Adipose tissue (tissue), 3 donors: ENCODE data around the gene MTRF1L. TPM values are rescaled to one million over a fixed set of nuclear protein-coding genes. Genes with fewer than 3 reads are reported as not detected.
A peak's percentile ranks its signal among the peaks of the same experiment; 100 is the strongest.

Experiments used
- H3K27ac ChIP-seq: one replicate; pipeline ENCODE4 v1.5.1; 2013; ENCODE audit warnings: low read depth, low read length
- whole genome bisulfite sequencing, 3 donors: extraction: QIAGEN DNeasy Blood & Tissue Kit; methylation state at CpG; one replicate each; pipeline ENCODE4 v1.1.7; 2013; 5-methylcytosine and 5-hydroxymethylcytosine counted together
- polyA plus RNA-seq, 3 donors: library from polyadenylated mRNA; stranded (reverse); fragments of 200-250 nt; gene quantifications; one replicate each; pipeline ENCODE4 v1.2.3, GENCODE V29; 2013
- donor health status: healthy with polysubstance abuse.
- donor health status: Bipolar disorder and iron deficiency.
- donor health status: healthy.

MTRF1L gene, protein sequence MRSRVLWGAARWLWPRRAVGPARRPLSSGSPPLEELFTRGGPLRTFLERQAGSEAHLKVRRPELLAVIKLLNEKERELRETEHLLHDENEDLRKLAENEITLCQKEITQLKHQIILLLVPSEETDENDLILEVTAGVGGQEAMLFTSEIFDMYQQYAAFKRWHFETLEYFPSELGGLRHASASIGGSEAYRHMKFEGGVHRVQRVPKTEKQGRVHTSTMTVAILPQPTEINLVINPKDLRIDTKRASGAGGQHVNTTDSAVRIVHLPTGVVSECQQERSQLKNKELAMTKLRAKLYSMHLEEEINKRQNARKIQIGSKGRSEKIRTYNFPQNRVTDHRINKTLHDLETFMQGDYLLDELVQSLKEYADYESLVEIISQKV
- 10 to 100 TPM in 2 of 3 donors, 1 to 10 TPM in 1; 4.3 to 15.8 (median 13.5) TPM for polyA plus RNA-seq

DNA sequence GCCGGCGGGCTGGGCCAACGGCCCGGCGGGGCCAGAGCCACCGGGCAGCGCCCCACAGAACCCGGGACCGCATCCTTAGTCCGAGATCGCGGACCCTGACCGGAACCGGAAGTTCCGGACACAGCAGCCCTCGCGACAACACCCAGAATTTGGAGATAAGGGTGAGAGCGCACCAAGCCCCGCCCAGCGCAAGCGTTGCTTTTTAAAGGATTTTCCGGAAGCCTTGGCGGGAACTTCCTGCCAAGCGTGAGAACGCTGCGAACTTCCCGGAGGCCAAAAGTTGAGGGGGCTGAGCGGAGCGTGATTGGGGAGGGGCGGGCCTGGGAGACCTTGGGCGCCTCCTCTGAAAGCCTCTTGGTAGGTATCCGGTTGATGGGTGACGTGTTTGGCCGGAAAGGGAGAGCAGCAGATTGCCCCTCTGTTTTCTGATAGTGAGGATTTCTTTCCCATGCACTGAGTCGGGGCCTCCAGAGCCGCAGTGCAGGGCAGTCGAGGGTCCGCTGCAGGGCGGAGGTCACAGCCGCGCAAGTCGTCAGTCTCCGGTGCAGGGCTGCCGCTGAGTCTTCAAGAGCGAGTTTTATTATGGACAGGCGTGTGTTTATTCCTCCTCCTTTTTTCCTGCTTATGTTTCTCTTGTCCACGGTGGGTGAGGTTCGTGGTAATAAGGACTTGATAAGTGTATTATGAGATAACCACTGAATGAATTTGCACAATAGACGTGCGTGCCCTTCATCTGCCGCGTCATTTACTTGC is at the start of gene MTRF1L:
TSS of gene MTRF1L (minus strand) at position 97 of the 753 bp plus-strand sequence. CDS start at position 73, 24 bp downstream.
- WGBS, 3 donors: 0 to 1% (median 1%) methylated on average over 37 to 52 of the region's 52 CpGs
- H3K27ac ChIP-seq: peak within 1 kb of the TSS; percentile 78

DNA sequence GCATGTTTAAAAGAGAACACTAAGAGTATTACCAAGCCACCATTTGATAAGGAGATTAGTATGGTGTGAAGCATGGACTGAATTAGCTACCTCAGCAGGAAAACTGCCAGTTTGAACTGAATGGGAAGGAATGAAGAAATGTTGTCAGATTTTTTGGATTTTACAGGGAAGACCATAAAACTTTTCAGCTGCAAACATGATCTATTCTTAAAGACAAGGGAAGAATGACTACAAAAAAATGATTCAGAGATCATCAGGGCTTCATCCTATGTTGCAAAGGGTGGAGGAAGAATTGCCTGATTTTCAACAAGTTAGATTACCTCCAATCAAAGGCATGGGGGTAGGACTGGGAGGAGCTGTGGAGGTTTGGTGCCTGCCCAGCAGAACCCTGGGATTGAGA is 49.3 kb upstream of the MTRF1L start:
- no peak overlapping the region for H3K27ac ChIP-seq

DNA sequence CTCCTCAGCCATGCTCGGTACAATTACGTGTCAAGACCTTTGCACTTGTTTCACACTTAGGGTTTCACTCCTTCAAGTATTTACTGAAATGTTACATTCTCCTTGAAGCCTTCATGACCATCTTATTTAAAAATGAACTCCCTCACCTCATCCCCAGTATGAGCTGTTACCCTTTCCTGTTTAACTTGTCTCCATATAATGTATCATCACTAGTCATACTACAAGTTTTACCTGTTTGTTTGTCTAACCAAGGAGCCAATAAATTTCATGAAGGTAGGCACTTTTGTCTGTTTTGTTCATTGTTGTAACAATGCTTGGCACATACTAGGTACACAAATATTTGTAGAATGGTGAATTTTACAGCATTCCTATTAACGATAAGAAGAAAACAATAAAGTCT is 46.1 kb upstream of the MTRF1L start:
- 96 to 99% (median 96%) methylated on average over 3 of the region's 3 CpGs for WGBS, 3 donors
- no peak overlapping the region for H3K27ac ChIP-seq

DNA sequence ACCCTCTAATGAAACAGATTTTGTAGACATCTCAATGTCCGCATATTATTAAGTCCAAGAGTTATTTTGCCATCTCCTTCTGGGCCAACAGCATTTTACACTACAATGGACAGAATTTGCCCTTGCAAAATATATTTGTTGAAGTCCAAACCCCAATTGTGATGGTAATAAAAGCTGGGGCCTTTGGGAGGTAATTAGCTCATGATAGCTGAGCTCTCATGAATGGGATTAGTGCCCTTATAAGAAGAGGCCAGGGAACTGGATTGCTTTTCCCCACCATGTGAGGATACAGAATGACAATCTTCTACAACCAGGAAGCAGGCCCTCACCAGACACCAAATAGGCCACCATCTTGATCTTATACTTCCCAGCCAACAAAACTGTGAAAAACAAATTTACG is 44.9 kb upstream of the MTRF1L start:
- WGBS, 3 donors: 88 to 100% (median 96%) methylated on average over 2 of the region's 2 CpGs
- no peak overlapping the region for H3K27ac ChIP-seq

DNA sequence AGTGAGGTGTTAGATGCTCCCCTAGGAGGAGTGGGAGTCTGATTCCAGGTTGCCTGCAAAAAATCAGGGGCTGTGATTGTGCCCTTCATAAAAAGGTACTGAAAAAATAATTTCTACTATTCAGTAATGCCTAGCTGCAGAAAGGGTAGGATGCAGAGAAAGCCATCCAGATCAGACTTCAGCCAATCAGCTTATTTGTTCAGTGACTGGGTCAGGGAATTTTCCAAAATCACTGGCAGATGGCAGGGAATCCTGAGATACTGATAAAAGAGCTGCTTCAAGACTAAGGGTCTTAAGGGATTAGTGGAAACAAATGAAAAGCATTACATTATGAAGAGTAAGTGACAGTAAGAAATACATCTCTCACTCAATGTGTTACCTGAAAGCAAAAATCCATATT is 42.8 kb upstream of the MTRF1L start:
- no peak overlapping the region for H3K27ac ChIP-seq

DNA sequence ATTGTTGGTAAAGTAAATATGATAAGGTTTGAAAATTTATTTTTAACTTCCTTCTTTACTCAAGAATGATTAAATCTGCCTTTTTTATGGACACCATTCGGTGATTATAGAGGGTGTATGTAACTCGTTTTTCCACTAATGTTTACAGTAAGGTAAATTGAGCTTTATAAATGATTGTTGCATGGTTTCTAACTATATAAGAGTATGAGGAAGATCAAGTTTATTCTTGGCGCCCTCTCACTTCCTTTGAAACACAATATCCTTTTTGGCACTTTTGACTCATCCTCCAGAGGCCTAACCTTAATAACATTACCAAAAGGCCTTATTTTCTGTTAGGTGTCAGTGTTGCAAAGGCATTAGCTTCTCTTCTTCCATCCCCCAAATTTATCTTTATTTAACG is 41.8 kb upstream of the MTRF1L start:
- 59 to 67% (median 61%) methylated on average over 4 of the region's 4 CpGs for WGBS, 3 donors
- H3K27ac ChIP-seq: no peak overlapping the region

DNA sequence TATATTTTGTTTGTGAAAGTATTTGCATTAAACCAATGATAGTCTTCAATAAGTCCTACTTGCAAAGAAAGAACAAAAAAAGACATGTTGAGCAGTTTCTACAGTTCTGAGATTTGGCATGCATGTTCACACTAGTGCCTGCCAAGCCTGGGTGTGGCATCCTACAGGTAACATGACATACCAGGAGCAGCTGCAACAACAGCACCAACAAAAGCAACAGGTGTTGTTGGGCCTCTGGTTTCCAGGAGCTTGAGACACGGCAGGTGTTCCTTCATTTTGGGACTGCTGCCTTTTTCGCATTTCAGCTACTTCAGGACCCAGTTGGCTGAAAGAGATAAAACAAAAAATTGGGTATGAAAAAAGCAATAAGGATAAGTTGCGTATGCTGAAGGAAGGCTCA is 41.2 kb upstream of the MTRF1L start:
- H3K27ac ChIP-seq: no peak overlapping the region
- 54 to 93% (median 86%) methylated on average over 3 of the region's 3 CpGs for WGBS, 3 donors

DNA sequence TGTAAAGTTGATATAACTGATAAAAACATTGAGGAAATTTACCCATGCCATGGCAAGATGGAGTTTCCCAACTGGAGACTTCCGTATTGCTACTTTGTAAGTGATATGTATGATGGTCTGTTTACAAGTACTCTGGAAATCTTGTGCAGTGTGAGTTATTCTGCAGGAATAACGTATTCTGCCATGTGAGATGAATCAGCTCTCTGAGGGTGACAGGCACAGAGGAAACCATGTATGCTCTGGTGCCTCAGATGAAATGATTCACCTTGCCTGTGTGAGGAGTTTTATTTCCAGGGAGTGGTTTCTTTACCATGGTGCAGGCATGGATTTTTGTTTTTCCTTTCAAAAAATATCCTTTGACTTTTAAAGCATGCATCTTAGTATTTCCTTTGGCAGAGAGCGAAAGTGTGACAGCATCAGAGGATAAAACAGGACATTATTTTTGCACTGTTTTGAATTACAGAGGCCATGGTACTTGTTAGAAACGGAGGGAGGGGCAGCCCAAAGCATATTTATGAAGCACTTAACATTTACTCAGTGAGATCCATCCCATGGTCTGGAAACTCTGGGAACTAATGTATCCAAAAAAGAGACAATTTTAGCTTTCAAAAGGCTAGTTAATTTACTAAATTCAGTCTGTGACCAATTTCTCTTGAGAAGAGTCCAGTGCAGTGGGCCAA is 36.0 kb upstream of the MTRF1L start:
- WGBS, 3 donors: 71 to 84% (median 77%) methylated on average over 4 of the region's 4 CpGs
- no peak overlapping the region for H3K27ac ChIP-seq

DNA sequence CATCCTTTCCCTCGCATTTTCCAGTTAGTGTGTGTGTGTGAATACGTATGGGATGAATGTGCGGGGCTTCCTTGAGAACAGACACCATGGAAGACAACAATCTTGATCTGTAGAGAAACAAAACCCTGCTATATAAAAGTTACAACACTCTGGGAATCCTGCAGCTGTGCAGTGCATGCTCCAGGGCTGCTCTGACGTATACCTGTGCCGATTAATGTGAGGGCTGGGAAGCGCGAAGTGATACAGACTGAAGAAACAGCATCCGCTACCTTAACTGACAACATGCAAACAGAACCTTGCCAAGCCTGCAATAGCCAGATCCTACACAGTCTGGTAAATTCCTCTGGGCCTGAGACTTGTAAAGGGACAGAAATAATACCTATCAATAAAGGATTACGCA is 31.6 kb upstream of the MTRF1L start:
- no peak overlapping the region for H3K27ac ChIP-seq
- 94 to 98% (median 95%) methylated on average over 9 of the region's 9 CpGs for WGBS, 3 donors

DNA sequence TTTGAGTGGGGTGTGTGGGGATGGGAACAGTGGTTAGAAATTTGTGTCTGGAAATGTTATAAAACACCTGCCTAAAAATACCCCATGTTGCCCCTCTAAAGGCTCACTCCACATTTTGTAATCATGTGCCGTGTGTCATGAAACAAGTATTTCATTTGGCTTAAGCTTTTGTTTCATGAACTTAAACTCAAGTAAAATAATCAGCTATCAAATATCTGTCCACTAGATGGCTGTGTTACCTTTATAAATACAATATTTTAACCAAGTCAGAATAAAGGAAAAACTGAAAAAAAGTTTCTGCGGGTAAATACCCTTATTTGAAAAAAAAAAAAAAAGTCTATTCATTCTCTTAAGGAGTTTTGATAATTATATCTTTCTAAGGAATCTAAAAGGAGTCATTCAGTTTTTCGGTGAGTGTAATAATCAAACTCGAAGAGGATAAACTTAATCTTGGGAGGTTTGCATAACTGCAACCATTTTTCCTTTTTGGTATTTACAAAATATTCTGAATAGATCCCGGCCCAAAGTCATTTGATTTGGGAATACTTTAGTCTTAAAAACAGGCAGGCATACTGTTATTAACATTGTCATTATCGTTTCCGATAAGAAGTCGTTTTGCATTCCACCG is 29.9 kb upstream of the MTRF1L start:
- no peak overlapping the region for H3K27ac ChIP-seq
- 63 to 72% (median 69%) methylated on average over 9 of the region's 9 CpGs for WGBS, 3 donors

DNA sequence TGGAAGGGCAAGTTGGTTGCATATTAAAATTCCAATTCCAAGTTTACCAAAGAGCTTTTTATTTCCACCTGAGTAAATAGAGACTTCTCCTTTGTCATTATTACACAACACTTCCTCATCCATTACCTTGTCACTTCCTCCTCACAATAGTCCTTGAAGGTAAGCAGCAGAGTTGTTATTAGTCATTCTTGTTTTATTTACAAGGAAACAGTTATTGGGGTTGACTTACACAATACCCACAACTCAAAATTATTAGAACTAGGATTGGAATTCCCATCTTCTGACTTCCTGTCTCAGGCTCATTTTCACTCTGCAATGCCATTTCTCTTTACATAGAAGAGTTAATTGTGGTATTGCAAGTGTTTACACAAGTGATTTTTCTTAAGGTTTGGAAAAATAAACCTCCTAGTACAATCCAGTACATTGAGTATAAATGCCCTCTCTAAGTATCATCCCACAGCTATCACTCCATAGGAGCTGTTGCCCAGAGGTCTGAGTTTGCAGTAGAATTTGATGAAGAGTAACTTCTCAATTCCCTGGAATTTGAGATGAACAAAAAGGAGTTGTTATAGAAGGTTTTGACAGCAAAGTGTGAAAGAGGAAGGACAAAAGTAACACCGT is 28.9 kb upstream of the MTRF1L start:
- 33 to 42% (median 41%) methylated on average over 1 of the region's 1 CpG for WGBS, 3 donors

DNA sequence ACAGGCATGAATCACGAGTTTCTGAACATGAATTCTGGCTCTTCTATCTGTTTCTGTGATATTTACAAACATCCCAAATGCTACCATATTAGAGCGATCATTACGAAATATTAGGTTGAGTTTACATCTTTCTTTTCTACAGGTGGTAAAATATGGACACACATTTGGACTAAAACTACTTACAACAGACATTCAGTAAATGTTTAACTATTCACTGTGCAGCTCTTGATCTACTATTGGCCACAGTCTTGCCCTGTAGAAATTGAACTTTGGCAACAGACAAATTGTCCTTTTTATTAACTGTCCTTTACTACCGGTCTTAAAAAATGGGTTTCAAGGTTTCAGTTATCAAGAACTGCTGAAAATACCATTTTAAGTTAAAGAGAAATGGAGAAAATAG is 26.5 kb upstream of the MTRF1L start:
- no peak overlapping the region for H3K27ac ChIP-seq
- 56 to 90% (median 89%) methylated on average over 4 of the region's 4 CpGs for WGBS, 3 donors

More for the DNA sequence above, 28.9 kb upstream of the MTRF1L start:
- H3K27ac ChIP-seq: no peak overlapping the region

DNA sequence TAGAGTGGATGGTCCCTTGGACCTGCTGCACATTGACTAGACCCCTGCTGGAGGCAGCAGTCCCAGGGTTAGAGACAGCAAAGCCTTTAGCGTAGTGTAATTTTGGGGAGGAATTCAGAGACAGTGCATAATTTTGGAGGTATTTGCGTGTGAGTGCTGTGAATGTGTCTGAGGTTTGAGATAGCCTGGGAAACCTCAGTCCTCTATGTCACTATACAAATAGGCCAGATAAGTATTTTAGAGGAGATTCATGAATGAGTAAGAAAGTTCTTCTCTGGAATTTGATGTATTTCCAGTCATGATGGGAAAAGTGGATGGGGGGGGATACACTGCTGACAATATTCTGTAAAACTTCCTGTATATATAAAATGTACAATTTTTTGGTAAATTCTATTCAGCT is 25.8 kb upstream of the MTRF1L start:
- 92 to 96% (median 95%) methylated on average over 2 of the region's 2 CpGs for WGBS, 3 donors
- H3K27ac ChIP-seq: no peak overlapping the region

DNA sequence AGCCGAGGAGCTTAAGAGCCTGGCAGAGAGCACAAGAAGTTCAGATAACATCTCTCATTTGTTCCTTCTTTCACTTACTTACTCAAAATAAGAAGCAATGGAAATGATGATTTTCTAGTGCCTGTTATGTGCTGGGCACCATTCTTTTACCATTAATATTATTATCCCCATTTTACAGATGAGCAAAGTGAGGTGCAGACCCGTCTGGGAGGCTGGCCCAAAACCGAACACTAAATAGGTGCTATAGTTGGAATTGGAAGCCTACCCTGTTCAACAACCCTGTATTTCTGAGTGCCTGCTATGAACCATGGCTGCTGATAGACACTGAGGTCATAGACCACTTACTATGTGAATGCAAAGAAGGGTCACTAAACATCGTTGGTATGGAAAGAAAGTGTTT is 25.0 kb upstream of the MTRF1L start:
- 78 to 82% (median 80%) methylated on average over 4 of the region's 4 CpGs for WGBS, 3 donors
- H3K27ac ChIP-seq: no peak overlapping the region

DNA sequence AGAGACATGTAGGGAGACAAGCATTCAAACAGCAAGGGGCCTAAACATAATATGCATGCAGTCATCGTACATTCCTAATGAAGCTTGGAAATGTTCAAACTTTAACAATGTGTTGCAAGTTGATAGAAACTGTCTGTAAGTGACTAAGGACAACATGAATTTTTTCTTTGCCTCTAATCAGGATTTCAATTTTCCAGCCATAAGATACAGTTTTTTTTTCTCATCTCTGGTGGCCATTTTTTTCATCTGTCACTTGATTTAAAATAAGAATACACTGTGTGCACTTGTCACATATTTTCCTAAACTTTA is 22.2 kb upstream of the MTRF1L start:
- 15 to 21% (median 19%) methylated on average over 1 of the region's 1 CpG for WGBS, 3 donors
- H3K27ac ChIP-seq: no peak overlapping the region

DNA sequence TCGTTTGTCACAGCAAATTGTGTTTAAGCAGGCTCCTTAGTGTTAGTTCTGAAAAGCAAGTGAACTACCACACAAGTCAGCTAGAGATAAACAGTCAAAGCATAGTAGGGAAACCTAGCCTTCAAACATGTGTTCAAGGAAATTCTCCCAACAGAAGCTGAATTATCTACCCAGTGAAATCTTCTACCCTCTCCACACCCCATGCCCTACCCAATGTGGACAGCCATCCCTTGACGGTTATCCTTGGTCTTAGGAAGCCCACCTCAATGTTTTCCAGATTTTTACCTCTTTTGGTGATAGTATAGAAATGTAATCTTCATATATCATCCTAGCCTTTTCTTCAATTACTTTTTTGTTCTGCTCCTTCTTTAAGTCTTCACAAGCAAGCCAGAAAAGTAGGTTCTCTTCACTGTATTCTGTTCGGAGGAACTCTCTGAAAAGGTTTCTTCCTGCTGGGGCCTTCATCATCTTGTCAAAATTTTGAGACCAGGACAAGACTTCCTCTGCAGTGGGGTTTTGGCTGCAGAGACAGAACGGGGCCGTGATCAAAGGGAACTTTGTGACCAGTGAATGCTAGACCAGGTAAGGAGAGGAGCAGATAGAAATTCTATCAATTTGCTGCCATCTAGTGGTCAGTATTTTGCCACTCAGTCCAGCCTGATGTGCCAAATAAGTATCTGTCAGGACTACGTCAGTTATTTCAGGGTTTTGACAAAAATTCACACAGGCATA is 21.6 kb upstream of the MTRF1L start:
- H3K27ac ChIP-seq: no peak overlapping the region
- WGBS, 3 donors: 42 to 44% (median 42%) methylated on average over 6 of the region's 6 CpGs

DNA sequence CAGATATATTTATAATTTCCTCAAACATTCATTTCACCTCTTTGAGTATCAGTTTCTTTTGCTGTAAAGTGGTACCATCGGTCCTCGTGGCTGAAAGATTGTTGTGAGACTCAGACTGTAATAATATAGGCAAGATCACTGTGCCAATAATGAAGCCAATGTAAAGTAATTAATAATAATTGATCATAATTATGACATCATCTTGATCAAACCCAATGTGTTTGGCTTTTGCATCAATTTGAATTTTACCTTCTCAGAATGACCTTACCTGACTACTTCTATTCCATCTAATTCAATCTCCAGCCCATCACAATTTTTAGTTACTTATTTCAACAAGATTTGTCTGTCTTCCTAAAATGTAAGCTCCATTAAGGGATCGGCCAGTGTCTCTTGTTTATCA is 15.8 kb upstream of the MTRF1L start:
- H3K27ac ChIP-seq: no peak overlapping the region
- 87 to 95% (median 93%) methylated on average over 3 of the region's 3 CpGs for WGBS, 3 donors

DNA sequence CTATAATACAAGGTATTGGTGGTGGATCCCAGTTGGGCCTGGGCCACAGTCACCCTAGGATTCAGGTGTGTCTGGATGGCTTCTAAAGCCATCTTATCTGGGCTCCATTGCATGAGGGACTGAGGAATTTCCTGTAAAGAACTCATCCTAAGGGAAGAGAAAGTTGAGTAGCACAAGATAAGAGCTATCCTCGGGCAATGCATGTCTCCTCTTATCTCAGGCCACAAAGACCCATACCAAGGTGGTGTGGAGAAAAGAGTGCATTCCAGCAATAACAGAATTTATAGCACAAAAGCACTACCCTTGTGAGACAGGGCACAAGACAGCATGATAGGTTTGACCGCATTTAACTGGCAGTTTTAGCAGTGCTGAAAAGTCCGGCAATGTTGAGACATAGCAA is 14.3 kb upstream of the MTRF1L start:
- 77 to 85% (median 79%) methylated on average over 3 of the region's 3 CpGs for WGBS, 3 donors
- H3K27ac ChIP-seq: no peak overlapping the region
